Stimulated activated CD4-positive, alpha-beta T cell treated with anti-CD3 and anti-CD28 coated beads, Interleukin-1b, Interleukin-23, amount 100 ng/mL, for 4 hours (primary cell): ENCODE results near the gene ADK.

ENCODE experiments used
- DNase-seq, 2 donors: peaks; one replicate each; pipeline ENCODE4 v3.0.0-alpha.2; 2020; ENCODE audit warnings: low read depth in 2 of 2

ADK gene

GRCh38 chr10:74738542-74738941 lies 587.5 kb downstream of the ADK start:
- no peak for DNase-seq

DNA sequence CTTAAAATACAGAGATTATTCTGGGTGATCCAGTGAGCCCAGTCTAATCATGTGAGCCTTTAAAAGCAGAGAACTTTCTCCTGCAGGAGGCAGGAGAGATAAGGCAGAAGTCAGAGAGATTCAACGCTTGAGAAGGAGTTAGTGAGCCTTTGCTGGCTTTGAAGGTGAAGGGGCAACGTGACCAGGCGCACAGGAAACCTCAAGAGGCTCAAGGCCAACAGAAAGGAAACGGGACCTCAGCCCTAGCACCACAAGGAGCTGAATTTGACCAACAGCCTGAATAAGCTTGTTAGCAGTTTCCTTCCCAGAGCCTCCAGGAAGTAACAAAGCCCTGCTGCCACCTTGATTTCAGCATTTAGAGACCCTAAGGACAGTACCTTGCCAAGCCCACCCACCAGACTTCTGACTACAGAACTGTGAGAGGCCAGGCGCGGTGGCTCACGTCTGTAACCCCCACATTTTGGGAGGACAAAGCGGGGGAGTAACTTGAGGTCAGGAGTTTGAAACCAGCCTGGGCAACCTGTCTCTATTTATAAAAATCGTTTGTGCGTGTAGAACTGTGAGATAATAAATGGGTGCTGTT lies 588.1 kb downstream of the ADK start:
- no peak for DNase-seq

GRCh38 chr10:74743401-74743800 lies 592.4 kb downstream of the ADK start:
- no peak for DNase-seq

DNA sequence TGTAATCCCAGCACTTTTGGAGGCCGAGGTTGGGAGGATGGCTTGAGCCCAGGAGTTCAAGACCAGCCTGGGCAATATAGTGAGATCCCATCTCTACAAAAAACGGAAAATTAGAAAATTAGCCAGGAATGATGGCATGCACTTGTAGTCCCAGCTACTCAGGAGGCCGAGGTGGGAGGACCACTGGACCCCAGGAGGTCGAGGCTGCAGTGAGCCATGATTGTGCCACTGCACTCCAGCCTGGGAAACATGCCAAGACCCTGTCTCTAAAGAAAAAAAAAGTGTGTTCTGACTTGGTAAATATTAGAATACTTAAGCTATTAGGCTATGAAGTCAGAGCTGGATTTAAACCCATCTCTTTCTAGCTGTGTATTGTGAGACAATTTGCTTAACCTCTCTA lies 594.4 kb downstream of the ADK start:
- no peak for DNase-seq

DNA sequence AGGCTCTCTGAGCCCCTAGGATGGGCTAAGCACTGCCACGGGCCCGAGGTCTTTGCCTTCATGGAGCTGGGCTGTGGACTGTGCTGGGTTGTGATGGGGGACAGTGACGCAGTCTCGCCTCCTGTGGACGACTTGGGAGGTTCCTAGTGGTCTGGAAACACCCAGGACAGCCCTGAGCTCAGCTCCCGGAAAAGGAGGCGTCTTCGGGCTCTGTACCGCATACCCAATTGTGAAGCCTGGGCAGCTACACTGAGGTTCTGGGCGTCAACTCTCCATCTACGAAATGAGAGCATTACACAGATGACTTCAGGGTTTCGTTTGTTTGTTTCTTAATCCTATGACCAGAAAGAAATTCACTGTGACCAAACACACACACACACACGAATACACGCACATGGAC lies 595.8 kb downstream of the ADK start:
- no peak for DNase-seq

- DNase-seq: no peak
Measured at GRCh38 chr10:74748468-74749031, 597.5 kb downstream of the ADK start.

DNA sequence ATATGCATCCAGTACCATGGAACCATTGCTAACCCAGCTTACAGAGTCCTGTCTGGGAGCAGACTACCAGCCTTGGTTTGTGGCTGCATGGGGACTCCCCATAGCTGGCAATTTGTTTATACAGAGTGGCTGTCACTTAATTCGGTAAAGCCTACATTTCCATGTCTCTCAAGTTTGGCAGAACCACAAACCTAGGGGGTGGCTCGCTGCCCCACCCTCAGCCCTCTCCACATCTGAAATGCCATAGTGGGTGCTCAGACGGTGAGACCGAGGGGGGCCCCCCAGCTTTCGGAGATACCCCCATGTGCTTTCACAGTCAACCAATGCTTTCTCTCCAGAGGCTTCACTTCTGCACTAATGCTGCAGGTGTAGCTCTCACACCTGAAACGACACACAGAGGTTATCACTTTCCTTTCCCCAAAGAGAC lies 599.8 kb downstream of the ADK start:
- no peak for DNase-seq

- no peak for DNase-seq
Measured at GRCh38 chr10:74752371-74753040, 601.5 kb downstream of the ADK start.

DNA sequence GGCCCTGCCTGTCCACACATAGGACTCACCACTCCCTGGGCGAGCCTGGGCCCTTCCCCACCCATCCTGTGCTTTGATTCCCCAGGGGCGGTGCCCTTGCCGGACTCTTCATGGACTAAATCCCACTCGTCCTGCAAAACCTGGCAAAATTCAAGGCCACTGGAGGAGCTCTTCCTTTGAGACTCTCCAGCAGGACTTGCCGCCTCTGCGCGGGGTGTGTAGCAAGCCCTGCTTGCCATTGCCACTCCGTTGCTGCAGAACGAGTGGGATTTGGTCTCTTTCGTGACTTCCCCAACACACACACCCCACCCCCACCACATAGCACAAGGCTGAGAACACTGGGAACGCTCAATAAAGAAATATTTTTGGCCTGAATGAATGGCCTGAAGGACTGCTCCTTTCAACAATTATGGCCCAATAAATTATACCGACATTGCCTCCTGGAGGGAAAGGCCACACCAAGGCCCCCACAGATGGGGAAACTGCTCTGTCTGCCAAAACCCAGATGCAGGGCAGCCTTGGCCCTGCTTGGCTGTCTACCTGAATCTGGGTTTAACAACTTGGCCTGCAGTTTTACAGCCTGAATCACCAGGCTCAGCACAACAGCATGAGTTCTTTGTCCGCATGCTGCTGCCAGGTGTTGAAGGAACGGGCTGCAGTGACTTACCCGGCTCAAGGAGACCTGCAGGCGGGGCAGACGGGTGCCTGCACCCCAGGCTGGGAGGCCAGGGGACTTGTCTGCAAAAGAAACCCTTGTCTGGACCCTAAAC lies 602.6 kb downstream of the ADK start:
- no peak for DNase-seq

- no peak for DNase-seq
Measured at GRCh38 chr10:74754381-74754821, 603.4 kb downstream of the ADK start.

GRCh38 chr10:74755273-74755672 lies 604.3 kb downstream of the ADK start:
- no peak for DNase-seq
